GM12878 (cell line): ENCODE measurements around the gene ZSCAN23. TPM values are rescaled to one million over a fixed set of nuclear protein-coding genes. Genes with fewer than 3 reads are reported as not detected.
A peak's percentile ranks its signal among the peaks of the same experiment; 100 is the strongest.

Experiments
- ATAC-seq: fragments of 200-7000 bp; cut with Tn5 transposase; 3 replicates; pipeline ENCODE4 v1.9.1; 2020; ENCODE audit warnings: mild to moderate bottlenecking, moderate library complexity
- BruUV-seq: library from RNA; stranded (reverse); fragments of 400-500 nt; replicated peaks from 2 replicates; lab custom pipeline; 2021; lab: Mats Ljungman, UMichigan
- CTCF ChIA-PET: fragments of 300-600 bp; sonication (Branson Sonifier 250); formaldehyde crosslinking; extraction: SDS; loops from one replicate; lab custom pipeline; 2021; ENCODE audit warnings: inconsistent platforms; lab: Yijun Ruan, JAX
- POLR2A ChIA-PET: fragments of 350-600 bp; formaldehyde crosslinking; extraction: SDS; loops from one replicate; lab custom pipeline; 2021; ENCODE audit warnings: inconsistent platforms; lab: Charles Lee
- RAD21 ChIA-PET: fragments of 300-600 bp; sonication (Branson Sonifier 250); formaldehyde crosslinking; loops from one replicate; lab custom pipeline; 2023; ENCODE audit warnings: antibody characterized with exemption; ENCODE audit not compliant: unreplicated experiment; lab: Charles Lee
- SMC1A ChIA-PET: fragments of 300-600 bp; sonication (Branson Sonifier 250); formaldehyde crosslinking; loops from one replicate; lab custom pipeline; 2023; ENCODE audit not compliant: unreplicated experiment, uncharacterized antibody; lab: Charles Lee
- DNase-seq: peaks from one replicate; pipeline ENCODE4 v3.0.0-alpha.2; 2011; ENCODE audit warnings: low read depth, low spot score
- FAIRE-seq: peaks from 3 replicates; lab custom pipeline; 2011; peaks lifted over from hg19 to GRCh38; lab: Jason Lieb, UNC
- H2AFZ ChIP-seq: 2 replicates; pipeline ENCODE4 v1.6.0; 2011; ENCODE audit warnings: low read depth, low read length, control low read depth; ENCODE audit not compliant: control insufficient read depth
- H3K27ac ChIP-seq: 2 replicates; pipeline ENCODE4 v1.5.1; 2011; ENCODE audit warnings: control low read depth; ENCODE audit not compliant: control insufficient read depth, insufficient read depth
- H3K27me3 ChIP-seq, 2 experiments: replicated peaks in 1 of 2; 2 replicates each; pipeline versions ENCODE4 v1.6.0 to v1.6.1; 2011; ENCODE audit warnings: low read length in 1 of 2; ENCODE audit not compliant: control insufficient read depth in 2 of 2, insufficient read depth in 2 of 2
- H3K36me3 ChIP-seq, 2 experiments: 2 replicates each; pipeline ENCODE4 v1.5.1; 2011; ENCODE audit warnings: low read length in 1 of 2; ENCODE audit not compliant: control insufficient read depth in 2 of 2, insufficient read depth in 2 of 2
- H3K4me1 ChIP-seq: 2 replicates; pipeline ENCODE4 v1.6.1; 2011; ENCODE audit warnings: mild to moderate bottlenecking, low read length, moderate library complexity, mixed read lengths; ENCODE audit not compliant: control insufficient read depth, insufficient read depth
- H3K4me2 ChIP-seq: 2 replicates; pipeline ENCODE4 v1.6.0; 2011; ENCODE audit warnings: control low read depth; ENCODE audit not compliant: control insufficient read depth, insufficient read depth
- H3K4me3 ChIP-seq: fragments of 200-600 bp; sonication (generic); 2 replicates; pipeline ENCODE4 v1.5.1; 2016
- H3K79me2 ChIP-seq: 2 replicates; pipeline ENCODE4 v1.6.0; 2011; ENCODE audit warnings: low read length; ENCODE audit not compliant: control insufficient read depth, insufficient read depth
- H3K9ac ChIP-seq: 2 replicates; pipeline ENCODE4 v1.8.0; 2011; ENCODE audit warnings: low read length, control low read depth, mixed read lengths; ENCODE audit not compliant: control insufficient read depth, insufficient read depth
- H3K9me3 ChIP-seq: replicated peaks from 3 replicates; pipeline ENCODE4 v1.5.1; 2011; ENCODE audit warnings: mild to moderate bottlenecking, low read length; ENCODE audit not compliant: control insufficient read depth, insufficient read depth
- H4K20me1 ChIP-seq: 2 replicates; pipeline ENCODE4 v1.6.0; 2011; ENCODE audit not compliant: control insufficient read depth, insufficient read depth
- CTCF ChIP-seq, 3 experiments: IDR thresholded peaks in 2 of 3; conservative IDR thresholded peaks in 1 of 3; 2 replicates each; pipeline ENCODE4 v1.5.1; 2011; ENCODE audit warnings: low read depth in 3 of 3, low read length in 3 of 3, mild to moderate bottlenecking in 3 of 3, control low read depth in 2 of 3, moderate library complexity in 2 of 3, inconsistent platforms in 1 of 3, mixed read lengths in 1 of 3; ENCODE audit not compliant: control insufficient read depth in 2 of 3, insufficient read depth in 1 of 3; ENCODE audit errors: extremely low read depth in 1 of 3
- E2F8 ChIP-seq: fragments of 450-650 bp; IDR thresholded peaks from 2 replicates; pipeline ENCODE4 v1.6.1; 2018; ENCODE audit warnings: mild to moderate bottlenecking, low read depth, moderate library complexity; ENCODE audit not compliant: partially characterized antibody
- MEF2A ChIP-seq: IDR thresholded peaks from 2 replicates; pipeline ENCODE4 v1.6.1; 2011; ENCODE audit warnings: low read depth, mild to moderate bottlenecking, low read length, moderate library complexity; ENCODE audit not compliant: insufficient read depth
- WGBS: methylation state at CpG from one replicate; pipeline ENCODE4 v1.1.6; 2016; ENCODE audit warnings: low lambda C conversion rate; ENCODE audit not compliant: insufficient replicate concordance, insufficient coverage; ENCODE audit errors: missing lambda C conversion rate; 5-methylcytosine and 5-hydroxymethylcytosine counted together
- in situ Hi-C: fragments of 300-500 bp; cut with MboI; formaldehyde crosslinking; loops from 9 replicates; pipeline ENCODE4 v1.14.3; 2018; ENCODE audit warnings: mixed read lengths
- intact Hi-C: fragments of 100-400 bp; cut with micrococcal nuclease; formaldehyde crosslinking; loops from one replicate; pipeline ENCODE4 v1.14.2; 2022; ENCODE audit not compliant: unreplicated experiment
- polyA plus RNA-seq, 11 experiments: library from polyadenylated mRNA; depleted of rRNA in 4 of 11; unstranded in 6 of 11; stranded (reverse) in 5 of 11; fragments of >200 nt; fragmentation: Nextera tagmentation in 4 of 11; fragmentation: Illumina TruSeq in 1 of 11; extraction: Ambion mirVana in 4 of 11; extraction: Trizol in 1 of 11; gene quantifications; 1 replicate in 1 of 11; 2 replicates in 10 of 11; pipeline versions ENCODE4 v1.2.1 to v1.2.3, GENCODE V29; 2011 to 2016; ENCODE audit warnings: inconsistent platforms in 2 of 11, missing spikeins in 2 of 11, low read depth in 1 of 11
- total RNA-seq, 4 experiments: library from RNA; depleted of rRNA in 3 of 4; stranded (reverse); fragments of >200 nt in 3 of 4; fragmentation: Illumina TruSeq in 1 of 4; extraction: Trizol in 1 of 4; gene quantifications; 2 replicates each; pipeline versions ENCODE4 v1.2.1 to v1.2.3, GENCODE V29; 2013 to 2021

The ZSCAN23 gene
- total and polyA plus RNA-seq, 10 of the 15 experiments (the other 5 are each of a cell fraction or from before 2014, with no cell fraction given): 0.04 to 2.3 (median 0.84) TPM

- peak; percentile 10 to 33 (median 22); a peak in 4 of 6 replicates for TF ChIP-seq CTCF (IDR thresholded peaks at IDR 0.05 in 2 of 3, conservative IDR thresholded peaks at IDR 0.05 in 1 of 3; ENCODE audit: control insufficient read depth in 2 of 3, extremely low read depth in 1 of 3, insufficient read depth in 1 of 3, low read depth in 3 of 3, low read length in 3 of 3)
Measured at GRCh38 chr6:28393912-28394662, 49.2 kb downstream of the ZSCAN23 start (continued).

GRCh38 chr6:28390688-28391087, 52.6 kb downstream of the ZSCAN23 start:
- ChIA-PET CTCF (no interaction called here), SMC1A (no interaction called here), RAD21 (no interaction called here), POLR2A (no interaction called here)
- Histone ChIP-seq H3K27me3 (no peaks in the 10 kb centered on the region), H3K36me3 (peaks cover 9 to 29% of the 10 kb centered on the region in 2 experiments), H3K4me2 (no peak overlapping the region), H4K20me1 (no peaks in the 10 kb centered on the region), H2AFZ (no peak overlapping the region), H3K9me3 (peaks cover 6% of the 10 kb centered on the region; the same call in 2 of the 3 replicates), H3K79me2 (peaks cover 25% of the 10 kb centered on the region), H3K9ac (no peak overlapping the region), H3K4me3 (no peak overlapping the region), H3K27ac (no peak overlapping the region), H3K4me1 (no peaks in the 10 kb centered on the region)
- ATAC-seq (no peak), DNase-seq (no peak), FAIRE-seq (no peak)
- WGBS: 99% methylated on average over 8 of the region's 8 CpGs
- intact Hi-C loops (loop anchor here (5.0 to 10.0 kb wide), 2 partner anchors 292 to 554 kb away; no protein-coding TSS in a partner anchor), in situ Hi-C loops (no loop called here)
- TF ChIP-seq MEF2A (no peak), E2F8 (no peak)
- BruUV-seq: TSS peak; percentile 11
